B cell (primary cell): Measurements from ENCODE around the gene TEAD1. TPM values are rescaled to one million over a fixed set of nuclear protein-coding genes. Genes with fewer than 3 reads are reported as not detected.
"Not testable (repeated sequence)": the region's sequence is repeated elsewhere in the genome, so short reads cannot be mapped to it uniquely, and the experiment has no call there.

ENCODE experiments used
- ATAC-seq: fragments of 200-7000 bp; cut with Tn5 transposase; one replicate; pipeline ENCODE4 v1.10.0; 2021; ENCODE audit warnings: low read depth, mild to moderate bottlenecking, moderate number of reproducible peaks, moderate library complexity
- CTCF ChIA-PET: fragments of 350-600 bp; sonication (Branson Sonifier 250); formaldehyde crosslinking; loops from one replicate; lab custom pipeline; 2021; ENCODE audit warnings: antibody characterized with exemption, inconsistent platforms; lab: Charles Lee
- POLR2A ChIA-PET: fragments of 350-600 bp; sonication (Branson Sonifier 250); formaldehyde crosslinking; loops from one replicate; lab custom pipeline; 2021; ENCODE audit warnings: antibody characterized with exemption; lab: Charles Lee
- DNase-seq: peaks from one replicate; pipeline ENCODE4 v3.0.0; 2013
- H2AFZ ChIP-seq: 2 replicates; pipeline ENCODE4 v1.6.1; 2012; ENCODE audit warnings: mild to moderate bottlenecking, low read depth, low read length; ENCODE audit not compliant: insufficient read depth, poor library complexity, severe bottlenecking
- H3K27ac ChIP-seq, 2 donors: 1 replicate in 1 of 2; 2 replicates in 1 of 2; pipeline ENCODE4 v1.5.1; 2012 to 2013; ENCODE audit warnings: low read length in 2 of 2, mild to moderate bottlenecking in 2 of 2, moderate library complexity in 1 of 2
- H3K27me3 ChIP-seq, 4 experiments: fragments of 200-600 bp in 1 of 4; sonication (generic) in 1 of 4; replicated peaks in 1 of 4; 1 replicate in 2 of 4; 2 replicates in 2 of 4; pipeline versions ENCODE4 v1.6.1 to v1.7.0; 2013 to 2016; ENCODE audit warnings: low read length in 3 of 4, mild to moderate bottlenecking in 2 of 4, mixed read lengths in 1 of 4, moderate library complexity in 1 of 4; ENCODE audit not compliant: insufficient read depth in 4 of 4, control insufficient read depth in 3 of 4; ENCODE audit errors: control extremely low read depth in 1 of 4
- H3K36me3 ChIP-seq, 2 experiments: replicated peaks in 1 of 2; 1 replicate in 1 of 2; 2 replicates in 1 of 2; pipeline versions ENCODE4 v1.6.1 to v1.7.1; 2013; ENCODE audit warnings: low read length in 1 of 2; ENCODE audit not compliant: insufficient read depth in 2 of 2, control insufficient read depth in 1 of 2; ENCODE audit errors: control extremely low read depth in 1 of 2, extremely low read depth in 1 of 2
- H3K4me1 ChIP-seq, 2 donors: fragments of 200-600 bp in 1 of 2; sonication (generic) in 1 of 2; 1 replicate in 1 of 2; 2 replicates in 1 of 2; pipeline versions ENCODE4 v1.5.1 to v1.6.1; 2013 to 2017; ENCODE audit warnings: low read length in 2 of 2; ENCODE audit not compliant: control insufficient read depth in 2 of 2, insufficient read depth in 2 of 2
- H3K4me2 ChIP-seq: replicated peaks from 2 replicates; pipeline ENCODE3; 2012; ENCODE audit warnings: mild to moderate bottlenecking, low read depth, low read length; ENCODE audit not compliant: poor library complexity, severe bottlenecking
- H3K4me3 ChIP-seq, 5 experiments: fragments of 200-600 bp in 1 of 5; sonication (generic) in 1 of 5; 1 replicate in 3 of 5; 2 replicates in 2 of 5; pipeline versions ENCODE4 v1.5.1 to v1.7.0; 2011 to 2016; ENCODE audit warnings: low read length in 4 of 5, mild to moderate bottlenecking in 4 of 5, low read depth in 2 of 5, control low read depth in 1 of 5, moderate library complexity in 1 of 5; ENCODE audit not compliant: insufficient read depth in 1 of 5; ENCODE audit errors: control extremely low read depth in 1 of 5, extremely low read depth in 1 of 5
- H3K79me2 ChIP-seq: fragments of 200-600 bp; sonication (generic); one replicate; pipeline ENCODE4 v1.6.0; 2016; ENCODE audit warnings: low read length; ENCODE audit not compliant: control insufficient read depth, insufficient read depth
- H3K9ac ChIP-seq: fragments of 200-600 bp; sonication (generic); 2 replicates; pipeline ENCODE4 v1.6.1; 2017; ENCODE audit warnings: mild to moderate bottlenecking, low read length, moderate library complexity
- H3K9me3 ChIP-seq, 3 donors: one replicate each; pipeline versions ENCODE4 v1.6.1 to v1.7.1; 2013; ENCODE audit warnings: low read length in 2 of 3; ENCODE audit not compliant: control insufficient read depth in 2 of 3, insufficient read depth in 1 of 3; ENCODE audit errors: control extremely low read depth in 1 of 3
- H4K20me1 ChIP-seq: 2 replicates; pipeline ENCODE4 v1.6.0; 2012; ENCODE audit warnings: mild to moderate bottlenecking, low read length; ENCODE audit not compliant: insufficient read depth, control insufficient read depth, poor library complexity, severe bottlenecking
- H3K27ac Mint-ChIP-seq: one replicate; pipeline ENCODE4 v1.8.0; 2021; ENCODE audit warnings: mixed read lengths
- H3K27me3 Mint-ChIP-seq: one replicate; pipeline ENCODE4 v1.8.0; 2021; ENCODE audit warnings: mixed read lengths
- H3K4me1 Mint-ChIP-seq: one replicate; pipeline ENCODE4 v1.8.0; 2021; ENCODE audit warnings: mixed read lengths
- H3K4me3 Mint-ChIP-seq: one replicate; pipeline ENCODE4 v1.8.0; 2021; ENCODE audit warnings: mixed read lengths
- H3K9me3 Mint-ChIP-seq: one replicate; pipeline ENCODE4 v1.8.0; 2022; ENCODE audit warnings: mixed read lengths; ENCODE audit not compliant: insufficient read depth
- CTCF ChIP-seq: fragments of 200-600 bp; IDR thresholded peaks from one replicate; pipeline ENCODE4 v1.8.0; 2022; ENCODE audit warnings: antibody characterized with exemption, mild to moderate bottlenecking
- EZH2 ChIP-seq: IDR thresholded peaks from 2 replicates; pipeline ENCODE4 v1.6.1; 2012; ENCODE audit warnings: borderline replicate concordance, low read depth, mild to moderate bottlenecking, moderate library complexity, low read length; ENCODE audit not compliant: insufficient read depth, poor library complexity, severe bottlenecking
- WGBS: methylation state at CpG from one replicate; pipeline ENCODE4 v1.1.5; 2013; ENCODE audit warnings: missing lambda C conversion rate; ENCODE audit not compliant: insufficient coverage; 5-methylcytosine and 5-hydroxymethylcytosine counted together
- intact Hi-C: fragments of 100-400 bp; cut with micrococcal nuclease; formaldehyde crosslinking; loops from one replicate; pipeline ENCODE4 v1.10.0; 2022
- polyA plus RNA-seq: library from polyadenylated mRNA; depleted of rRNA; stranded (reverse); fragments of >200 nt; gene quantifications from 2 replicates; pipeline ENCODE4 v1.2.3, GENCODE V29; 2012
- total RNA-seq, 2 donors: library from RNA; stranded (reverse); fragments of 120-200 nt in 1 of 2; gene quantifications; 1 replicate in 1 of 2; 2 replicates in 1 of 2; pipeline versions ENCODE4 v1.2.3 to v1.2.4, GENCODE V29; 2013 to 2022

Gene TEAD1
- total and polyA plus RNA-seq, 2 donors (not counting 1 experiment from before 2014, with no cell fraction given) = 0.30 TPM; not detected in 1

GRCh38 chr11:12876988-12877387, 202.8 kb downstream of the TEAD1 start:
- Mint-ChIP-seq H3K9me3 (no peaks in the 10 kb centered on the region), H3K27me3 (peaks cover 15% of the 10 kb centered on the region), H3K4me3 (no peak overlapping the region), H3K4me1 (no peaks in the 10 kb centered on the region), H3K27ac (no peak overlapping the region)
- TF ChIP-seq CTCF (no peak), EZH2 (no peak)
- CTCF ChIA-PET = no interaction called here
- no peak overlapping the region for H3K4me2 ChIP-seq
- POLR2A ChIA-PET = no interaction called here
- H3K79me2 ChIP-seq = no peaks in the 10 kb centered on the region
- no peaks in the 10 kb centered on the region for H3K36me3 ChIP-seq
- peaks cover 0 to 3% (median 0%) of the 10 kb centered on the region in 3 donors for H3K9me3 ChIP-seq
- no peak overlapping the region for H3K27ac ChIP-seq
- no peak overlapping the region for H2AFZ ChIP-seq
- no peak for ATAC-seq
- no peaks in the 10 kb centered on the region for H3K4me1 ChIP-seq
- intact Hi-C loops = no loop called here
- H3K4me3 ChIP-seq = no peak overlapping the region
- no peaks in the 10 kb centered on the region for H3K27me3 ChIP-seq
- WGBS = 85% methylated on average over 4 of the region's 5 CpGs
- DNase-seq = no peak
- no peak overlapping the region for H3K9ac ChIP-seq
- no peaks in the 10 kb centered on the region for H4K20me1 ChIP-seq

GRCh38 chr11:12877508-12877907, 203.3 kb downstream of the TEAD1 start:
- H2AFZ ChIP-seq, H3K27ac ChIP-seq, POLR2A ChIA-PET, H3K9me3 ChIP-seq, H3K9me3 Mint-ChIP-seq, CTCF ChIA-PET, H3K4me2 ChIP-seq, H3K27ac Mint-ChIP-seq, H3K4me1 Mint-ChIP-seq, ATAC-seq, H4K20me1 ChIP-seq, H3K4me3 Mint-ChIP-seq, intact Hi-C loops, H3K36me3 ChIP-seq, H3K4me1 ChIP-seq, H3K4me3 ChIP-seq, H3K79me2 ChIP-seq, DNase-seq, H3K27me3 ChIP-seq, H3K9ac ChIP-seq: not testable (repeated sequence)
- no CpG with 5 or more reads among the region's 4 CpGs for WGBS
- H3K27me3 Mint-ChIP-seq = peaks cover 15% of the 10 kb centered on the region
